Measurements from ENCODE around the gene RHBDL2.
A peak's percentile ranks its signal among the peaks of the same experiment; 100 is the strongest.
"Not testable (repeated sequence)": the region's sequence is repeated elsewhere in the genome, so short reads cannot be mapped to it uniquely, and the experiment has no call there.

The RHBDL2 gene

DNA sequence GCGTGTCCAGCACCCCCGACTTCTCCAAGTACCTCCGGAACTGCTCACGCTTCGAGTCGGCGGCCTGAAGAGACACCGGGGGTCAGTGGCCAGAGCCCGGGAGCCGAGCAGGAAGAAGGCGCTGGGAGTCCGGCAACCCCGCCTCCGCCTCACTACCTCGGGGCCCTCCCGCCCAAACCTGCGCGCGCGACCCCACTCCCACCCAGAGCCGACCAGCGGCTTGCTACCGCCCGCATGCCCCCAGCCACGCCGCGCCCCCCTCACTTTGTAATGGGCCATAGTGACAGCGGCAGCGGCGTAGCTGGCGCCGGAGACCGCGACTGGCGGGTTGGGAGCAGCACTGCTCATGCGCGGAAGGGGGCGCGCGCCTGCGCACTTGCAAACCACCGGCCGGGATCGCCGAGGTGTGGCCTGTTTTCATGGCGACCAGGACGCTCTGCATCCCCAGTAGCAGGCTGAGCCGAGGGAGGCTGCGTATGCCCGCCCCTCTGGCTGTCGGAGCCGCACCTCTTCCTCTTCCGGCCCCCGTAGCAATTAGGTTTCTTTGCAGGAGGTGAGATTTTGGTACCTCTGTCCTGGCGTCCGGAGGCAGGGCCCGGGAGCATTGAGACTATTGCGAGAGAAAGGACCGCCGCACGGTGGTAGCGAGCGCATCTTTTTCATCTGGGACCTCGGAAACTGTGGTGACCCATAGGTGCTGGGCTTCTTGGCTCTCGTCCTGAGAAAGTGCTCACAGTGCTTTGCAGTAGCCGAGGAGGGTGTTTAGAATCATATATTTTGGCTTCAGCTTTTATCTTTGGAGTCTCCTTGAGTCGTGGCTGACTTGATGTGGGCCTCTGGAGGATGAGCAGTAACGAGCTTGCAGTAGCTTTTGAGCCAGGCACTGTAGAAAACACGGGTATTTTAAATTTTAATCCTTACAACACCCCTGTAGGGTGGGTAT is 68.3 kb downstream of the RHBDL2 start, which contains the start of gene MYCBP:
TSS of gene MYCBP (minus strand) at position 322 of the 943 bp plus-strand sequence. CDS start at position 279, 43 bp downstream.
- peak; percentile 96 for DNase-seq

- peak; percentile 56 for DNase-seq
These were observed 69.1 kb downstream of the RHBDL2 start for GRCh38 chr1:38872401-38873026.

DNA sequence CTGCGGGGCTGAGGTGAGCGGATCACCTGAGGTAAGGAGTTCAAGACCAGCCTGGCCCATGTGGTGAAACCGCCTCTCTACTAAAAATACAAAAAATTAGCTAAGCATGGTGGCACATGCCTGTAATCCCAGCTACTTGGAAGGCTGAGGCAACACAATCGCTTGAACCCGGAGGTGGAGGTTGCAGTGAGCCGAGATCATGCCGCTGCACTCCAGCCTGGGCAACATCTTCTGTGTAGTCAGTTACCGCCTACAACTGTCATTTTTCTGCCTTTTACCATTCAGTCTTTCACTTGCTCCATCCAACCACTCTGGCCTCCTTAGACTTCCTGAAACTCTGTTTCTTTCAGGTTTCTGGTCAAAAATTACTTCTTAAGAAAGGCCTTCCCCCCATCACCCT is 70.6 kb downstream of the RHBDL2 start:
- DNase-seq = no peak

- DNase-seq = no peak
These were observed 74.4 kb downstream of the RHBDL2 start for GRCh38 chr1:38867208-38867607.

- DNase-seq = no peak
These were observed 76.4 kb downstream of the RHBDL2 start for GRCh38 chr1:38865112-38865715.

- no peak for DNase-seq
These were observed 81.2 kb downstream of the RHBDL2 start for GRCh38 chr1:38860454-38860795.

DNA sequence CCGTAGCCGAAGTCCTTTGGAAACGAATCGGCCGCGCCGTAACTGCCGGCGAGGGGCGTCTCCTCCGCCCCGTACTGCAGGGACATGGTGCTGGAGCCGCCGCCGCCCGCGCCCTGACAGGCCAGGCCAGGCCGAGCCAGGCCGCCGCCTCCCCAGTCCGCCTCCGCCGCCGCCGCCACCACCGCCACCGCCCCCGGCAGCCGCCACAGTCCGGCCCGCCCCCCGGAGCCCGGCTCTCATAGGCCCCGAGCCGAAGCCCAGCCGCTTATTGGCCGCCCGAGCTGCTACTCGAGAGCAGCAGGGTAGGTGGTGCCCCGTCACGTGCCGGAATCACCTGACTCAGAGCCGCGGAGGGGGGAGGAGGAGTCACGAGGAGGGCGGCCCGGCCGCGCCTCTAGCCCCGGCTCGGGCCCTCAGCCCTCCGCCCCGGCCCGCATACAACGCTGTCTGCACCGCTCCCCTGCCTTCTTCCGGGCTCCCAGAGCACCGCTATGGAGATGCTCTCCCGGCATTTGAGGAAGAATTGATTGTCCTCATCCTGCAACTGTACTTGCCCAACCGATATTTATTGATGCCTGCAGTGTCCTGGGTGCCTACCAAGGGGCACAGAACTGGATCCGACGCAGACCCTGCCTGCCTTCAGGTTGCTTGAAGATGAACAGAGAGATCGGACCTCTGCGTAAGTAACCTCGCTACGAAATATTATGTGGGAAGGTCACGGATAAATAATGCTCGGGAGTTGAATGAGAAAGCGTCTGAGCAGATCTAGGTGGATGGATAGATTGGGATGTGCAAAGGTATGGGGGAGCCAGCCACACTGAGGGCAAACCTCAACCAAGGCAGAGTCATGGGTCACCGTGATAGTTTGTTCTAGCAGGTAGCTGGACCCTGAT is 81.8 kb downstream of the RHBDL2 start, which contains the start of gene RRAGC:
TSS of gene RRAGC (minus strand) at position 212 of the 893 bp plus-strand sequence. CDS start at position 86, 126 bp downstream.
- DNase-seq = peak; percentile 99

- peak; percentile 71 for DNase-seq
These were observed 82.6 kb downstream of the RHBDL2 start for GRCh38 chr1:38858833-38859560.

GRCh38 chr1:38852780-38853179 is 88.8 kb downstream of the RHBDL2 start:
- peak; percentile 14 for DNase-seq

DNA sequence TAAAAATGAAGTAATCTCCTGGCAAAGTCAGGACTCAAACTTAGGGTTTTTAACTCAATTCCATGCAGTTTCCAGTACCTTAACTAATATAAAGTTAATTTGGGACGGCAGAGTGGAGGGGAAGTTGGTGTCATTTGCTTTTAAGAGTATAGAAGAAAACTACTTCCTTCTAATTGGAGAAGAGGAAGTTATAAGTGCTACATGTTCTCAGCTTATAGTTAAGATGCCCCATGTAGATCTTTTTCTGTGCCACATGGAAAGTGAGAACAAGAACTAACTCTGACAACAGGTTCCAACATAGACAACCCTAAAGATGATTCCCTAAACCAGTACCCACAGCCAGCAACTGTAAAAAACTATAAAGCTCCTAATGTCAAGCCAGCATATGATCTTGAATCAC is 93.6 kb downstream of the RHBDL2 start:
- no peak for DNase-seq

DNA sequence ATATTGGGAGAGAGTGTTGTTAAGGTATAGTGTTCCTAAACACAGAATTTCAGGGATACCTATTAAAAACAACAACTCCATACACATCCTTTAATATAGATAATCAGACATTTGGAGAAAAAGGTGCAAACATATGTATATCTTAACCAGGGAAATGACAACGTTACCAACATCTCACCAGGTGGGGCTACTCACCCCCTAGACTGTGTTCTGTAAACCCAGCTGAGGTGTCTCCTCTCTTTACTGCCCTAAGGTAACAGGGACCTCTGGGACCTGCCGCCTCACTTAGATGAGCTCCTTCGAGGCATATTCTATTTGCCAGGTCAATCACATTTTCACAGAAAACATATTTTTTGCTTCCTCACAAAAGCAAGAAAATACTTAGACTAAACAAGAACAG is 95.4 kb downstream of the RHBDL2 start:
- DNase-seq = no peak

DNA sequence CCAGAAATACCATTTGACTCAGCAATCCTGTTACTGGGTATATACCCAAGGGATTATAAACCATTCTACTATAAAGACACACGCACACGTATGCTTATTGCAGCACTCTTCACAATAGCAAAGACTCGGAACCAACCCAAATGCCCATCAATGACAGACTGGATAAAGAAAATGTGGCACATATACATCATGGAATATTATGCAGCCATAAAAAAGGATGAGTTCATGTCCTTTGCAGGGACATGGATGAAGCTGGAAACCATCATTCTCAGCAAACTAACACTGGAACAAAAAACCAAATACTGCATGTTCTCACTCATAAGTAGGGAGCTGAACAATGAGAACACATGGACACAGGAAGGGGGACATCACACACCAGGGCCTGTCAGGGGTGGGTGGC is 96.5 kb downstream of the RHBDL2 start:
- DNase-seq = not testable (repeated sequence)

DNA sequence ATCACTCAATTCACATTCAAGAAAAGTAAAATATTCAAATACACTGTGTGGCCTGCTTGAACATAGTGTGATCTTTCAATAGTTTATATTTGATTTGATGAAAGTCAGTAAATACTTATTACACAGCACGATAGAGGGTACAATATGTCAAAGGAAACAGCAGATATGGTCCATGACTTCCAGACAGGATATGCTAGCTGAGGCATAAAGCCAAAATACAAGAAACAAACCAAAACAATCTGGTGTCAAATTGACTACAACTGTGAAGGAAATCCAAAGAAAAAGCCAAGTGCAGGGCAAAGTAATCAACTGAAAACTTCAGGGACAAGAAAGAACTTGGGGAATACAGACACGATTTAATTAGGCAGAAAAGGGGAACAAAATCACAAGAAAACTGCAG is 101.3 kb downstream of the RHBDL2 start:
- no peak for DNase-seq

GRCh38 chr1:38839363-38839762 is 102.3 kb downstream of the RHBDL2 start:
- no peak for DNase-seq

- DNase-seq = not testable (repeated sequence)
These were observed 105.3 kb downstream of the RHBDL2 start for GRCh38 chr1:38836316-38836715.
